ENCODE results near the gene TSSK1B.

DNA sequence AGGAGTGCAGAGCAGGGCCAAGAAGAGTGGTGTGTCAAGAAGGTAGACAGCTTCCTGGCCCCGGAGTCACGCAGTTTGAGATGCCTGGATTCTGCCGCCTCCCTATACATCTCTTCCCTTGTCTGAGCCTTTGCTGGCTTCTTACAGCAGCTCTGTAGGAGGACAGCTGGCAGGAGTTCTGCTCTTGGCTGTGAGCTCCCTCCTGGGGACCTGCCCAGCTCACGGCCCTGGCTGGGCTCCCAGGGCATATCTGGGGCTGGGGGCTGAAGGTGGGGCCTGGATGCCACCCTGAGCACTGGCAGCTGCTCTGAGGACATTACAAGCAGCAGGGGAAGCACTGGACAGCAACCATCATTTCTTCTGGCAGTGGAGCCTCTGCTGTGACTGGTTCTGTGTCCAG is 786 bp upstream of the TSSK1B start:
- no peak for TF ChIP-seq POLR2A (IDR thresholded peaks at IDR 0.05)
- TF ChIP-seq, protein P1, sequence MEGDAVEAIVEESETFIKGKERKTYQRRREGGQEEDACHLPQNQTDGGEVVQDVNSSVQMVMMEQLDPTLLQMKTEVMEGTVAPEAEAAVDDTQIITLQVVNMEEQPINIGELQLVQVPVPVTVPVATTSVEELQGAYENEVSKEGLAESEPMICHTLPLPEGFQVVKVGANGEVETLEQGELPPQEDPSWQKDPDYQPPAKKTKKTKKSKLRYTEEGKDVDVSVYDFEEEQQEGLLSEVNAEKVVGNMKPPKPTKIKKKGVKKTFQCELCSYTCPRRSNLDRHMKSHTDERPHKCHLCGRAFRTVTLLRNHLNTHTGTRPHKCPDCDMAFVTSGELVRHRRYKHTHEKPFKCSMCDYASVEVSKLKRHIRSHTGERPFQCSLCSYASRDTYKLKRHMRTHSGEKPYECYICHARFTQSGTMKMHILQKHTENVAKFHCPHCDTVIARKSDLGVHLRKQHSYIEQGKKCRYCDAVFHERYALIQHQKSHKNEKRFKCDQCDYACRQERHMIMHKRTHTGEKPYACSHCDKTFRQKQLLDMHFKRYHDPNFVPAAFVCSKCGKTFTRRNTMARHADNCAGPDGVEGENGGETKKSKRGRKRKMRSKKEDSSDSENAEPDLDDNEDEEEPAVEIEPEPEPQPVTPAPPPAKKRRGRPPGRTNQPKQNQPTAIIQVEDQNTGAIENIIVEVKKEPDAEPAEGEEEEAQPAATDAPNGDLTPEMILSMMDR (IDR thresholded peaks at IDR 0.05), result no peak

Measured in Peyer's patch (tissue), 4 donors.